Medulla oblongata (tissue), 1 donor: Measurements from ENCODE around the gene FOXO6.

ENCODE experiments used
- DNase-seq: peaks from one replicate; pipeline ENCODE4 v3.0.0-alpha.2; 2015; ENCODE audit errors: extremely low spot score

FOXO6 gene

DNA sequence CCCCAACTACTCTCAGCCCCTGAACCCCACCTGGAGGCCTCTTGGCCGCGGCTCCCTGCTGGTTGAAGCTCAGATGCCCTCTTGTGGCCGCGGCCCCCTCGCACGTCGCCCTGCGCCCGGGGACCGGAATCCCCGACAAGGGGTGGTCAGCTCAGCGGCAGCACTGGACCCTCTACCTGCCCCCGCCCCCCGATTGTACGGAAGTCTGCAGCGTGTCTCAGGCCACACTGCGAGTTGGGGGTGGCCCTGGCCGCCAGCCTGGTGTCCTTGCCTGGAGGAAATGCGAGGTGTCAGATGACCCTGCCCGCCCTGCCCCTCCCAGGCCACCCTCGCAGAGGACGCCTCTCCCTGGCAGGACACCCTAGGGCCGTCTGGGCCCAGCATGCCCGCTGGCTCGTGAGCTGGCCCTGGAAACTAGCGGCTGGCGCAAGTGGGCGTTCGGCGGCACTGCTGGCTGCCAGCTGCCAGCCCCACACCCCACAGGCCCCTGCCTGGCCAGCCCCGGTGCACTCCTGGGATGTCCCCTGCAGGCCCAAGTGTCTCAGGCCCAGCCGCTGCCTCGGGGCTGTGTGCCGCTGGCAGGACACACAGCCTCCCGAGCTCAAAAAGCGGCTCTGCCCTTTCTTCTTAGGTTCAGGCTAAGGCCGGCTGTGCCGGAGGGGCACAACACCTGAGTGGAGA, 62.4 kb downstream of the FOXO6 start:
- DNase-seq: no peak

DNA sequence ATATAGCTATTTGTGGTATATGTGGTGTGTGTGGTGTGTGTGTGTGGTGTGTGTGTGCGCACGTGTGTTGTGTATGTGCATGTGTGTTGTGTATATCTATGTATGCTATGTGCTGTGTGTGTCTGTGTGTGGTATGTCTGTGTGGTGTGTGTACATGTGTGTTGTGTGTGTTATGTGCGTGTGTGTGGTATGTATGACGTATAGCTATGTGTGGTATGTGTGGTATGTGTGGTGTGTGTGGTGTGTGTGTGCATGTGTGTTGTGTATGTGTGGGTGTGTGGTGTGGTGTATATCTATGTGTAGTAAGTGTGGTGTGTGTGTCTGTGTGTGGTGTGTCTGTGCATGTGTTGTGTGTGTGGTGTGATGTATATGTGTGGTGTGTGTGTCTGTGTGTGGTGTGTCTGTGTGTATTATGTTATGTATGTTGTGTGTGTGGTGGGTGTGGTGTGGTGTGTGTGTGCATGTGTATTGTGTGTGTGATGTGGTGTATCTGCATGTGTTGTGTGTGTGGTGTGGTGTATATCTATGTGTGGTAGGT, 63.4 kb downstream of the FOXO6 start:
- no peak for DNase-seq

DNA sequence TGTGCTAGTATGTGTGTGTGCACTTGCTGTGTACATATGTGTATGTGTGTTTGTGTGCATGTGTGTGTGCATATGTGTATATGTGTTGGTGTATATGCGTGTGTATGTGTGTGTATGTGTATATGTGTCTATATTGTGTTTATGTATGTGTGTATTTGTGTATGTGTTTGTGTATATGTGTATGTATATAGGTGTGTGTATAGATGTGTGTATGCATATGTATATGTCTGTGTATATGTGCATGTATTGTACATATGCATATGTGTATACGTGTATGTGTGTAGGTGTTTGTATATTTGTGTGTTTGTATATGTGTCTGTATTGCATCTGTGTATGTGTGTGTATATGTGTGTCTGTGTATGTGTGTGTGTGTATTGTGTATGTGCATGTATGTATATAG, 64.1 kb downstream of the FOXO6 start:
- no peak for DNase-seq

DNA sequence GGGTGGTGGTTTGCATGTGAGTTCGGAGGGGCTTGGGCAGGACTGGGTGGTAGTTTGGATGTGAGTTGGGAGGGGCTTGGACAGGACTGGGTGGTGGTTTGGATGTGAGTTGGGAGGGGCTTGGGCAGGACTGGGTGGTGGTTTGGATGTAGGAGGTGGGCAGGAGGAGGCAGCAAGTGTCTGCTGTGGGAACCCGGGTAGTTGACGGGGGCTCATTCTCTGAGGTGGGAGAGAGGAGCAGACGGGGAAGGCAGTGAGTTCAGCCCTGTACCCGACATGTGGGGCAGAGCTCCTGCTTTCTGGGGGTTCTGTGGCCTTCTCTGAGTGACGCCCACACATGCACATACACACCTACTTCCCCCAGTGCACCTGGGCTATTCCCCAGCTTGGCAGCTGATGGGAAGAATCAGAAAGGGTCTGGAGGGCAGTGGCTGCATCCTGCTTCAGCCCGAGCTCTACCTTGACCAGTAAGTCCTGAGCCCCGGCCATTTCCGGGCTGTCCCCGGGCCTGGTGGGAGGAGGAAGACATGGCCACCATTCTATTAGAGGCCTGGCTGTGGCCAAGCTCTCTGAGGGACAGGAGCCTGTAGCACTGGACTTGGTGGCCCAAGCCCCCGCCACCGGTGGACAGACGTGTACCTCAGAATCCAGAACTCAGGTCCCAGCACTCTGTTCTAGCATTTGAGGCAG, 65.1 kb downstream of the FOXO6 start:
- no peak for DNase-seq

DNA sequence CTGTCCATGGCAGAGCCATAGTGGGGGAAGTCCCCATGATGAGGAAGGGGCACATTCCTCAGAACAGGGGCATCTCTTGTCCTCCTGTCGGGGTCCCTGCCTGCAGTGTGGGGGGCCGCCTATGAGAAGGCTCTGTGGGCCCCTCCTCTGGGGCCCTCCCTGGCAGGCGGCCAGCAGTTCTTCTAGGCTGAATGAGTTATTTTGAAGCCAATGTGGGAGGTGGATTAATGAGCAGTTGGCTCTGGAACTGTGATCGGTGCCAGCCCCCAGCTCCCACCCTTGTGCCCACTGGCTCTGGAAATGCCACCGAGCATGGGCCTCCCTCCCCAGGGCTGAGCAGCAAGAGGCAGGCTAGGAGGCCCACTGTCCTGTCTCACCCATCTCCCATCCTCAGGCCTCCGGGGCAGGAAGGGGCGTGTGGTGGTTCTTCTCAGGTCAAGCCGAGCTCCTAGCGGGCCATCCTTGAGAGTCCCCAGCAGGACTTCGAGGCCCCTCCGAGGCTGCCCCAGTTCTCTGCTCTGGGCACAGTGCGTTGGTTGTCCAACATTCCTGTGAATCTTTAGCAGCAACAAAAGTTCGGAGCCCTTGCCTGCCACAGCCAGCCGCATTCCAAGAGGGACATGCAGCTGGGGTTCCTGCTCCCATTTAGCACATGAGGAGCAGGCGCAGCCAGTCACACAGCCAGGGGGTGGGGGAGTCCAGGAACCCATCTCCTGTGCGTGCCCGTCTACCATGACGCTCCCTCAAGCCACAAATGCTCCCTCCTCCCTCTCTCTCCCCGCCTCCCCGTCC, 66.1 kb downstream of the FOXO6 start:
- no peak for DNase-seq

DNA sequence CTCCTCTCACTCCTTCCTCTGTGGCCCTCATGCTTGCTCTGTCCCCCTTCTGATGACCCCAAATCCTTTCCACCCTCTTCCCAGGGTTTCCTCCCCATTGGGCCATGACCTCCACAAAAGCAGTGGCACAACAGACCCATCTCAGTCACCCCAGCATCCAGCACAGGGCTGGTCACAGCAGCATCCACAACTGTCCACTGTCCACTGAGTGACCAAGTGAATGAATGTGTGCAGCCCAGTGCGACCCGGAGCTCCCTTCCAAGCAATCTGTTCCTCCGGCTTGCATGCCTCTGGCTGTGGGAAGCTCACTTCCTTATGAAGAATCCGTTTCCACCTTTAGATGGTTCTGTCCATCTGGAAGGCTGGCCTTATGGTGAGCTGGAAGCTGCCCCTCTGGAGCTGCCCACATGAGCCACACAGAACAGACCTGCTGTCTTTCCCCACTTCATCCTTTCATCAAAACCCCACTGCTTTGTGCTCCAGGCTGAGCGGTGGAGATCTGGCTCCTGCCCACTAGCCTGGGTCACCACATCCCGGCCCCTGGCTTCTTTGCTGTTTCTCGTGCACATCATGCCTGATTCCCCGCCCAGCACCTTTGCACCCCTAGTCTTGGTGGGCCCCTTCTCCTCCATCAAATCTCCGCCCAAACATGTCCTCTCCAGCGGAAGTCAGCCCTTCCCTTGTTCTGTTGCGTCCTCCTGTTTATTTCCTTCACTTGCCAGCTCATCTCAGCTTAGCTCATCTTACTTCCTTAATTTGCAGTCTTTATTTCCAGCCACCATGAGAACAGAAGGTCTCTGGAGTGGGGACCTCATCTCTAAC, 66.9 kb downstream of the FOXO6 start:
- DNase-seq: no peak

DNA sequence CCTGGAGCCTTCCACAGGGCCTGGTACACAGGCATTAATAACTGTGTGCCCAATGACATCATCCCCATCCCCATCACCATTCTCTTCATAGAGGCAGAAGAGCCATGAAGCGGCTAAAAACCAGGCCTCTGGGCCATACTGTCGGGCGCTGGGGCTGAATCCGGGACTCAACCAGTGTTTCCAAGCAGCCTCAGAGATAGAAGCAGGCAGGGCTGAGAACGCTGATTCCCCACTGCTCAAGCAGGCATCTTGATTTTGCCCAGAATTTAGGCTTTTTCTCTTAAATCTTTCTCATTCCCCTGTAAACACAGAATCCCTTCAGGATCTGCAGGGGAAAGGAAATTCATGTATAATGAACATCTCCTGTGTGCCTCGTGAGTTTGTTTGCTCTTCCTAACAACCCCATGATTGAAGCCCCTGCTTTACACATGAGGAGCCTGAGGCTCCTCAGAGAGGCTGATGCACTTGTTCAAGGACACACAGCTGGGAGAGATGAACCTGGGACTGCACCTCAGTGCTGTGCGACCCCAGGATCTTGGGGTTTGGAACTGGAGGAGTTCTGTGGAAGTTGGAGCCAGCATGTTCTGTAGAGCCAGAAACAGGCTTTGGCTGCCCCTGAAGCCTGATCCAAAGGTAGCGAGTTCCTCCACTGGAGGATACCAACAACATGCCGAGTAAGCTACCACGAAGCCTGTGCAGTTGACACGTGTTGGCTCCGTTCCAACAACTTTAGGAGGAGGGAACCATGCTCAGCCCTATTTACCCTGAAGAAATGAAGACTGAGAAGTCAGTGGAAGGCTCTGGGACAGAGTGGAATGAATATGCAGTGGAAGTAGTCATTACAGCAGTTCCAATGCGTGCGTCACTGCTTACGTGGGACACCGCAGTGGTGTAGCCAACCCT, 67.8 kb downstream of the FOXO6 start:
- DNase-seq: no peak

DNA sequence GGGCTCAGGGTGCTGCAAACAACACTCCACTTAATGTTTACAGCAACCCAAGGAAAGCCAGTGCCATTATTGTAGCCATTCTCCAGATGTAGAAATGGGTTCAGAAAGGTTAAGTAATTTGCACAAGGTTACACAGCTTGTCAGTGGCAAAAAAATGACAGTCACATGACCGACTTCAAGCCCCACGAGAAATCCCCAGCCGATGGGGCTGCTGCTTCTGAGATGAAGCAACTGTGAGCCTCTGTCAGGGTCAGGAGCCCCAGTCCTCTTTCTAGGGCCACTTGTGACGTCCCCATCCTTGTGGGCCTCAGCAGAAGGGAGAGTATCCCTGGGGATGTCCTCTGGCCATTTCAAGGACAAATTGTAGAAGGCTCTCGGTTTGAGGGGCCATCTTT, 68.4 kb downstream of the FOXO6 start:
- no peak for DNase-seq

DNA sequence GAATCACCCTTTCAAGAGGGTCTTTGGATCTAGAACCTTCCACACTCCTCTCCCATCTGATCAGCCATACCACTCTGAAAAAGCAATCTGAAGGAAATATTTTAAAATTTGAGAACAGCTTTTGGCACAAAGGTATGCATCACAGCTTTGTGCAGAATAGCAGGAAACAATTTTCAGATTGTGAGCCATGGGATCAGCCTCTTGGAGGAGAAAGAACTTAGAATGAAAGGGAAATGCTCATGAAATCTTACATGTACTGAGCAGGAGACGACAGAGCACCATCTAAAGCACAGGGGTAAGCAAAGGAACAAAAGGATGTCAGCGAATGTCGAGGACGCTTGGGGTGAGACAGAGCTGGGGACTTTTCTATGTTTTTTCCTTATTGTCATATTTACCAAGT, 68.8 kb downstream of the FOXO6 start:
- no peak for DNase-seq

DNA sequence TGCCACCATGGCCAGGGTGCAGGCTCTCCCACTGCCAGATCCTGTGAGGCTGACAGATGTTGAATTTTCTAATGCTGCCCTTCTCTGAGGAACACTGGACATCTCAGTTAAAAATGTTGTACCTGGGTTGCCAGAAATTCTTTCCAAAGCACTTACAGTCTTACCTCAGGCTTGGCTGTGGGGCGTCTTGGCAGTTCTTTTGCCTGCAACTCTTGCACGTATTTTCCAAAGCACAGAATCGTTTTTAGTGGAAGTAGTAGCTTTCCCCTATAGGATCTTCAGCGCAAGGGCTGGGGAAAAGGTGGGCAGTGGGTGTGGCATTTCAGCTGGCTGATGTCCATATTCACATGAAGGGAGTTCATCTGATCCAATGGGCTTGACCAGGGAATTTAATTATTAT, 69.3 kb downstream of the FOXO6 start:
- DNase-seq: no peak

DNA sequence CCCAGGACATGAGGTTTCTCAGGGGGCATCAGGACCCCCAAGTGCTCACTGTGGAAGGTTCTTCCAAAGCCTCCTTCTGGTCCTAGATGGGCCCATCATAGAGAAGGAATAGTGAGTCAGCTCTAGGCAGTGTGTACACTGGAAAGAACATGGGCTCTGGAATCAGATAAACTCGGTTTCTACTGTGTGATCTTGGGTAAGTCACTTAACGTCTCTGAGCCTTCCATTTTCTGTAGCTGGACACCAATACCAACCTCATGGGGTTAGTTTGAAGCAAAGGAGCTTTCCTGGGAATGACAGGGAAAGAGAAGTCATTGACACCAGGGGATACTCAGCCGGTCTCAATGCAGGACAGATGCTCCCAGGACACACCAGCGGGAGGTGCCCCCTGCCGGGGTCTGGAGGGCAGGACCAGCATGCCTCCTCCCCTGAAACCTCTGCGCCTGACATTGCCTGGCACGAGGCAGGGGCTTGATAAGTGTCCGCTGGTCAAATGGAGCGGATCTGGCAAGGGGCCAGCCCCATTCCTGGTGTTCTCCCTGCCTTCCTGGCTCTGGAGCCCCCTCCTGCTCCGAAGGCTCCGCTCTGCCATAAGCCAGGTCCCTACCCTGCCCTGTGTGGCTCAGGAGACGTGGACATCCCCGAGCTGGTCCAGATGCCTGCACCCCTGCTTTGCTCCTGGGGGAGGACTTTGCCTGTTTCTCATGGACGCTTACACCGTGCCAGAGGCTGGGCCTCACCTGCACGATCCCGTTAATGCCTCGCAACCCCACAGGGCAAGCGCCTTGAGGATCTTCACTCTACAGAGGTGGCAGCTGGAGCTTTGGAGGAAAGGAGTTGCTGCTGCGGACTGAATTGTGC, 70.5 kb downstream of the FOXO6 start:
- no peak for DNase-seq
